GM19455 (cell line): Measurements from ENCODE around the gene NOSTRIN.

Source experiments
- ATAC-seq: cut with Tn5 transposase; IDR thresholded peaks from one replicate; pipeline ENCODE4 v1.9.1; 2021; ENCODE audit not compliant: unreplicated experiment

NOSTRIN gene

DNA sequence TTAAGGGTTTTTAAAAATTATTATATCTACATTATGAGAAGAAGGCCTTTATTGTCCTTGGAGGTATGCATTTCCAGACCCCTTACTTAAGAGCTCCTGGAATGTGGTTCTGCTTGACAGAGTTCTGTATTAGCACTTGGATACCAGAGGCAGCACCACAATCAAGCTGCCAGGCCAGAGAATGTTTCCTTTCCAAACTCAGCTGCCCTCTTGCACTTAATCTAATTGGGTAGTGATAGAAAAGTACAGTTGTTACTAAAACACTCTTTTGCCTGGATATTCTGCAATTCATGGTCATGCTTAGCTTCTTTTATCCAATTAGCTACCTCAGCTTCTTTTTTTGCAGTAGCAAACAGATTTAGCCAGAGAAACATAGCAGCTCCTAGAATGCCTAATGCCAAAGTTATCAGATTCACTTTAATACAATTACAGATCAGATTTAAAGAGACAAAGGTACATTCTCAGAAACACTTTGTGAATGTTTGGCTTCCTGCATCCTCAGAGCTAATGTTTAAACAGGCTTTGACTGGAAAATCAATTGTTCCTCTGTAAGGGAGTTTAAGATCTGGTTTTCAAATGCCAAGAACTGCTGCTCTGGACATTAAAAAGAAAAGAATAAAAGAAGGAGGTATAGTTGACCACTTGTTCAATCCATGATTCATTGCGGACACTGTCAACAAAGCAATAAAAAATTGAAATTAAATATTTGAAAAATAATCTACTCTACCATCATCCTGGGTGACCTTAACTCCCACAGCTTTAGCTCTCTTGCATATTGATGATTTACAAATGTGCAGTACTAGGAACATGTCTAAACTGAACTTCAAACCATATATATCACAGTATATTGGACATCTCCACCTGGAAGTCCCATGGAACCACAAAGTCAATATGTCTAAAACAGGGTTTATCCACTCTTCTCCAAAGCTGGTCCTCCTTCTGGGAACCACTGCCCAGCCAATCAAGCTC lies 12.8 kb downstream of the NOSTRIN start:
- ATAC-seq, result no peak

- ATAC-seq, result no peak
Observed at GRCh38 chr2:168816369-168816768, 13.9 kb downstream of the NOSTRIN start.

DNA sequence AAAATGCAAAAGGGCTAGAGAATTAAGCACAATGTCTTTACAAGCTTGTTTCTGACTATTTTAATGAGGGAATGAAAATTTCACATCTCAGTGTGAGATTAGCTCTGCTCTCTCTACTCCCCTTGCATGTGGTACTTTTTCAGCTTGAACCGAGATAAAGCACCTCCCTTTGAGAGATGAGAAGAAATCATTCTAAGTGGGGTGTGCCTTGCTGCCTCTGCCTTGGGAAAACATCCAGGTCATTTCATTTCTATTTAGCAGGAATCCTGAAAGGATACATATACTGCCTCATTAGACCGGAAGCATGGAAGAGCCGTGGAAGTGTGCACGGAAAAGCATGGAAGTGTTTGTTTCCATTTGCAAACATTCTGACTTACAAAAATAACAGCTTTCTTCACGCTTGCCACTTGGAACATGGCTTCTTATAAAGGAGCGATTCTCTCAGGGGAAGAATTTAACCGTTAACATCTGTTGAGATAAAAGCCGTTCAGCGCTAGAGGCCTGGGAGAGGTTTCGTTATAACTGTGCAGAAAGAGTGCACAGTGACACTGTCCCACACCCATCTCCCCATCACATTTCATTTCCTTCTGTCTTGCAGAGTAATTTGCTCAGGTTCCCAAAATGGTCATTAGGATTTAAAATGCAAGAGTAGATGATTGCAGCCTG lies 16.7 kb downstream of the NOSTRIN start:
- no peak for ATAC-seq

GRCh38 chr2:168819829-168820489 lies 17.5 kb downstream of the NOSTRIN start:
- no peak for ATAC-seq

DNA sequence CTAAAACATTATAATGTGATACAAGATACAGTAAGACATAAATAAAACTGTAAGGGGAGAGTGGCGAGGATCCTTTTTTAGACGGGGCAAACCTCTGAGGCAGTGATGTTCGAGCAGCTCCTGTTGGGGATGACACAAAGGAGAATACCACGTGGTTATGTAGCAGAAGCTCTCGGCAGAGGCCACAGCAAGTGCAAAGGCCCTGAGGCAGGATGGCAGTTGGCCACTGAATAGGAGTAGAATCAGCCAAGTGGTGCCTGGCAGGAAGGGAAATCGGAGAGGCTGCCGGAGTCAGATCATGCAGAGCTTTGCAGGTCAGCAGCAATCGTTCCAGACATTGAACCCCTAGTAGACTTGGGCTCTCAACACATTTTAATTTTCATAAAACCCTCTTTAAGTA lies 19.1 kb downstream of the NOSTRIN start:
- ATAC-seq, result no peak

DNA sequence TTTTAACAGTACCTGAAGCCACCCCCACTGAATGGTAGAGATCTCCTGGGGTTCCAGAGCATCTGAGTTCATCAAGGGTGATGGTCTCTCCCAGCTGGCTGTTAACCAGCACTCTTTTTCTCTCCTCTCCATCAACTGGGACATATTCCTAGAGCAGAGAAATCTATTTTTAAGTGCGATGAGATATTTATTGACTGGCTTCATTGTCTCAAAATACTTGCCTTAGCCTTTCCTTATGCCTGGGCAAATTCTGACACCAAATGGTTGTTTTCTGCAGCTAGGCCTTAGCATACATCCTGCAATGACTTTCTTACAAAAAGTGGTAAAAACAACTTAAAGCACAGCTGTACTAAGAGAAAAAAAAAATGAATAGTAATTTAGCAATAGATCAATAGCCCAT lies 19.6 kb downstream of the NOSTRIN start:
- no peak for ATAC-seq

- ATAC-seq, result no peak
Observed at GRCh38 chr2:168825126-168825525, 22.7 kb downstream of the NOSTRIN start.

GRCh38 chr2:168830958-168831357 lies 28.5 kb downstream of the NOSTRIN start:
- no peak for ATAC-seq

DNA sequence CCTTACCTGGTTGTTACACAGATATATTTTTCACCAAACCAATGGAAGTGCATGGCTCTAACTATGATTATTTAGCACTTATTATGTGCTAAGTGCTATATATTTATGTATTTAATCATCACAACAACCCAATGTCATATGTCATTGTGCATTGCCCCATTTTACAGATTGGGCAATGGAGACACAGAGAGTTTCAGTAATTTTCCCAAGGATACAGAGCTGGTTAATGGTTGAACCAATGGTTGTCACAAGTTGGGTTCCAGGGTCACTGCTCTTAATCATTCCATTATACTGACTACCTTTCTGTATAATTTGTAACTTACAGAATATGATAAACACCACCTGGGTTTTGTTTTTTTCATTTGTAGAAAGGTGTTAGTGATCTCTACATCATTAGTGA lies 29.2 kb downstream of the NOSTRIN start:
- ATAC-seq, result no peak

DNA sequence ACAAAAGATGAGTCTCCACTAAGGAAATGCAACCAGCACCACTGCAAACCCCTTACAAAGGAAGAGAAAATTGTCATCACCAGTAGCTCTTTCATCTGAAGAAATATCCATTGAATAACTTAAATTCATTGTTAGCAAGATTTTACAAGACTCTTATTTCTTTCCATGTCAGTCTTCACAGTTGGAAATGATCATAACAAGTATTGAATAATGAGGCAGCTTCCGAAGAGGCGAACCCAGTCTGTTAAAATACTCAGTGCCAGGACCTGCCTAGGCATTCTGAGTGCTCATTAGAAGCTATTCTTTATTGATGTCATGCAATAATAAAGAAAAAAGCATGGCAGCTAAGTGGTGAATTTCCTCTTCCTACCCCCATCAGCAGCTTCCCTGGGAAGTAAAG lies 33.5 kb downstream of the NOSTRIN start:
- ATAC-seq, result no peak

GRCh38 chr2:168841445-168841844 lies 39.0 kb downstream of the NOSTRIN start:
- no peak for ATAC-seq

DNA sequence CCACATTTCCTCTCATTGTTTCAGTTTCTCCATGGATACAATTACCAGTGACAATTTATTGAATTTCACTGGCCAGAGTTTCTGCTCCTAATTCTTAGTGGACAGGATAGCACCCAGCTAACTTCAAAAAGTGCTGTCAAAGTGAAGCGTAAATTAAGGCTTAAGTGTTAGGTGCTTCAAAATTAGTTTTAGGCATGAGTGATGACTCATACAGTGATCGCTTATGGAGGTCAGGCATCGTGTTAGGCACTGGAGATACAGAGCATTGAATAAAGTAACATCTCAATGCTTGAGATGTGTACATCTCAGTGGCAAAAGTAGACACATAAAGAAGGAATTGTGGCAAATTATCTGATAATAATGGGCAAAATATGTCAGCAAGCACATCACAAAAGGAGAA lies 40.8 kb downstream of the NOSTRIN start:
- ATAC-seq, result no peak

GRCh38 chr2:168848225-168848624 lies 45.8 kb downstream of the NOSTRIN start:
- no peak for ATAC-seq

DNA sequence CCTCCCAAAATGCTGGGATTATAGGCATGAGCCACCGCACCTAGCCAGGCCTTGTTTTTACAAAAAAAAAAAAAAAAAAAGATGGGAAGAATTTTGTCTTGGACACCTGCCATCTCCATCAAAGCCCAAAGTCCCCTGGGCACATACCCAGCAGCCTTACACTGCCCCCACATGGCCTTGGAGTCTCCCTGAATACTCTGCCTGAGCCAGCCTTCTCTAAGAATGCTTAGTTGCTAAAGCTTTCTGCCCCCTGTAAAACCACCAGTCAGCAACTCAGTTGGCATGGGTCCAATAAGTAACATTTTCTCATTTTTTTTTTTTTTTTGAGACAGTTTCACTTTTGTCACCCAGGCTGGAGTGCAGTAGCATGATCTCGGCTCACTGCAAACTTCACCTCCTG lies 47.2 kb downstream of the NOSTRIN start:
- no peak for ATAC-seq

DNA sequence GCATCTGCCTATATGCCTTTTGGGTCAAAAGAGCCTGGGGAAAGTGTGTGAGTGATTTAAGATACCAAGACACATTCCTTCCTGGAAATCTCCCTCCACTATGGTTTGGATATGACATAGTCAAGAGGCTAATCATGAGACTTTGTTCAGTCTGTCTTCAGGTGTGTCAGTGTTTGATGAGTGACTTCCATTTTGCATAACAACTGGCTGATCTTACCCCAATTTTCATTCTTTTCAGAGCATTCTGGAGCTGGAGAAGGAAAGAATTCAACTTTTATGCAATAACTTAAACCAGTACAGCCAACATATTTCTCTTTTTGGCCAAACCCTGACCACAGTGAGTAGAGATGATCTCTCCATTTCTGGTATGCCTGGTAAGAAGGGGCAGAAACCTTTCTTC lies 48.4 kb downstream of the NOSTRIN start:
- no peak for ATAC-seq

GRCh38 chr2:168851674-168852320 lies 49.4 kb downstream of the NOSTRIN start:
- no peak for ATAC-seq

- ATAC-seq, result no peak
Observed at GRCh38 chr2:168852481-168852880, 50.0 kb downstream of the NOSTRIN start.

- ATAC-seq, result no peak
Observed at GRCh38 chr2:168853471-168853870, 51.0 kb downstream of the NOSTRIN start.

DNA sequence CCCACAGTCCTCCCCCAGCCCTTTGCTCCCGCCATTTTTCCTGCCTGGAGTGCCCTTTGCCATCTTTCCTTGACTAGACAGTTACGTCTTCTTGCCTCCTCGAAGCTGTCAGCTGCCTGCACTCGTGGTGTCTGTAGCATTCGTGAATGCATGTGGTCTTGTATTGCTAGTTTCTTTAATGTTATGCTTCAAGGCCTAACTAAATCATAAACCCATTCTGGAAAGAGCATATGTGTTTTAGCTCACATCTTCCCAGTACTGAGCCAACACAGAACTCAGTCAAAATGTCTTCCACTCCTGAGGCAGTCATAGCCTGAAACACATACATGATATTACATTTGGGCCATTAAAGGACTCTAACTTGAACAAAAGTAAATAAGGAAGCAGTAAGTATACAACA lies 52.2 kb downstream of the NOSTRIN start:
- no peak for ATAC-seq

DNA sequence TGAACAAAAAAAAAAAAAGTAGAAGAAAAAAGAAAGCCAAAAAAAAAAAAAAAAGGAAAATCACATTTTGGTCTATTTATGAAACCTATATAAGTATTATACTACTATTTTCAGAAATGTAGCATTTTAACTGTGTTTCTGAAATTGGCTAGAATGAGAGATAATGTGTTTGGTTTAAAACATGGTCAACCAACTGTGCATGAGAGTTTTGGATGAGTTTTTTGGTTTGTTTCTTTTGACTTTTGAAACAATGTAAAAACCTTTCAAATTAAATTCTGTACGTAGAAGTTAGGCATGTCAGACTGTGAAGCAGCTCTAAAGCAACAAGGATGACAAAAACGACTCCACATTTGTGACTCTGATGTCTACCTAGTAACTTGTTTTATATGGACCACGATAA lies 53.2 kb downstream of the NOSTRIN start:
- no peak for ATAC-seq

- no peak for ATAC-seq
Observed at GRCh38 chr2:168858146-168858545, 55.7 kb downstream of the NOSTRIN start.
